Natural killer cell treated with Interleukin-12 subunit alpha and Interleukin-12 subunit beta and Interleukin-15 and Interleukin-18, amount 100 ng/mL, for 72 hours (primary cell): Measurements from ENCODE around the gene CGN. TPM values are rescaled to one million over a fixed set of nuclear protein-coding genes. Genes with fewer than 3 reads are reported as not detected.

Experiments used
- ATAC-seq, 2 donors: fragments of 150-1000 bp; cut with Tn5 transposase in 1 of 2; sonication (Bioruptor Pico), chemical (Tn5 transposase) in 1 of 2; 2 replicates each; pipeline ENCODE4 v1.10.0; 2021
- DNase-seq: peaks from one replicate; pipeline ENCODE4 v3.0.0; 2022; ENCODE audit warnings: low spot score
- H3K27ac Mint-ChIP-seq, 2 donors: 1 replicate in 1 of 2; 2 replicates in 1 of 2; pipeline ENCODE4 v1.8.0; 2022; ENCODE audit warnings: mixed read lengths in 2 of 2, mild to moderate bottlenecking in 1 of 2, moderate library complexity in 1 of 2
- H3K27me3 Mint-ChIP-seq, 2 donors: 1 replicate in 1 of 2; 2 replicates in 1 of 2; pipeline ENCODE4 v1.8.0; 2022; ENCODE audit warnings: mixed read lengths in 2 of 2
- H3K36me3 Mint-ChIP-seq: one replicate; pipeline ENCODE4 v1.8.0; 2022; ENCODE audit warnings: mixed read lengths
- H3K4me1 Mint-ChIP-seq, 2 donors: 1 replicate in 1 of 2; 2 replicates in 1 of 2; pipeline ENCODE4 v1.8.0; 2022; ENCODE audit warnings: low read depth in 2 of 2, mixed read lengths in 2 of 2, mild to moderate bottlenecking in 1 of 2
- H3K4me3 Mint-ChIP-seq: one replicate; pipeline ENCODE4 v1.8.0; 2022; ENCODE audit warnings: mixed read lengths
- H3K9me3 Mint-ChIP-seq: 2 replicates; pipeline ENCODE4 v1.8.0; 2022; ENCODE audit warnings: mixed read lengths
- total RNA-seq, 2 donors: library from RNA; stranded (reverse); gene quantifications; one replicate each; pipeline ENCODE4 v1.2.3, GENCODE V29; 2022

CGN gene
- 1 to 10 TPM in 1 of 2 donors, under 1 TPM in 1; 0.31 to 1.8 TPM for total RNA-seq

DNA sequence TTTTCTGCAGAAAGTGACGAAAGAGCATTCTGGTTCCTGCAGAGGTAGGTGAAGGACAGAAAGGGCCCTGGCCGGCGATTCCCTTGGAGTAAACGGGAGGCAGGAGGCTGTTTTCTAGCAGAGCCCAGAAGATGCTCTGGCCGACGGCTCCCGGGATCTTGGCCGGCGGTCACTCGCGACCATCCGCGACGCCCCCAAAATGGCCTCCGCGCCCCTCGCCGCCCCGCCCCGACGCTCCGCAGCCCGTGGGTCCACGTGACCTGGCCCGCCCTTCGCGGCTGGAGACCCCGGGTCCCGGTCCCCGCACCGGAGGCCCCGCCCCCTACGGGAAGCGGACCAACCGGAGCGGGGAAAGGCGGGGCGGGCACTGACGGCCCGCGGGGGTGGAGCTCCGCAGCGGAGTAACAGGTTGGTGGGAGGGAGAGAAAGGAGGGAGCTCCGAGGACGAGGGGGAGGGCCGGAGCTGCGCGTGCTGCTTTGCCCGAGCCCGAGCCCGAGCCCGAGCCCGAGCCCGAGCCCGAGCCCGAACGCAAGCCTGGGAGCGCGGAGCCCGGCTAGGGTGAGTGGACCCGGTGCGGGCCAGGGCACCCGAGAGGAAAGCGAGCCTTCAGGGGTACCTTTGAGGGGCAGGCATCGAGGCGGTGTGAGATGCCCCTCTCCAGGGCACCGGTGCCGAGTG, at the start of gene CGN:
Gene CGN (plus strand): TSS at position 431 of the 679 bp plus-strand sequence. CDS start 7,133 bp downstream, outside the sequence.
- ATAC-seq (peak; percentile 99), DNase-seq (peak; percentile 91)
- H3K4me3 Mint-ChIP-seq, result peak within 1 kb of the TSS; percentile 87
- peak within 1 kb of the TSS; percentile 40 to 64 for H3K27ac Mint-ChIP-seq
- no peaks in the 10 kb centered on the region for H3K36me3 Mint-ChIP-seq
- peaks cover 0 to 3% of the 10 kb centered on the region in 2 donors for H3K27me3 Mint-ChIP-seq
- H3K4me1 Mint-ChIP-seq, result peaks cover 12 to 14% of the 10 kb centered on the region in 2 donors
- no peaks in the 10 kb centered on the region for H3K9me3 Mint-ChIP-seq

- ATAC-seq (no peak), DNase-seq (no peak)
- no peak overlapping the region for H3K27ac Mint-ChIP-seq
- peaks cover 13 to 28% of the 10 kb centered on the region in 2 donors for H3K27me3 Mint-ChIP-seq
- H3K4me3 Mint-ChIP-seq, result no peak overlapping the region
- peaks cover 6% of the 10 kb centered on the region for H3K36me3 Mint-ChIP-seq
- peaks cover 9 to 12% of the 10 kb centered on the region in 2 donors for H3K4me1 Mint-ChIP-seq
- no peaks in the 10 kb centered on the region for H3K9me3 Mint-ChIP-seq
Measured at GRCh38 chr1:151461694-151462093, 49.5 kb upstream of the CGN start.

DNA sequence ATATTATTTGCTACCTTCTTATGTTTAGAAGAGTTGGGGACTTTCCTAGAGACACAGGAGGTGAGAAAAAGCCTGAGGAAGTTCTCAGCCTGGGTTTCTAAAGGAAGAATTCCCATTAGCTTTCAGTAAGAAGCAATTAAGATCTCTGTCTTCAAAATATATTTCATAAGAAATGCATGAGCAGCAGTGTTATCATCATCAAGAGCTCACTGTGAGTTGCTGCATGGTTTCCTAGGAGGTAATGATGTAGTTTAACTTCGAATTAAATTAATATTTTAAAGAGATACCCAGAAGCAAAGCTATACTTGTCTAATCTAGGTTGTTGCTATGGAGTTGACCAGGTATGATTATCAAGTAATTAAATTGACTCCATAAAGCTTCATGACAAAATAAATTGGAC, 46.2 kb upstream of the CGN start:
- peaks cover 20 to 28% of the 10 kb centered on the region in 2 donors for H3K27me3 Mint-ChIP-seq
- H3K36me3 Mint-ChIP-seq, result no peaks in the 10 kb centered on the region
- H3K4me1 Mint-ChIP-seq, result no peaks in the 10 kb centered on the region
- no peak overlapping the region for H3K27ac Mint-ChIP-seq
- no peak overlapping the region for H3K4me3 Mint-ChIP-seq
- no peak for ATAC-seq
- no peak for DNase-seq
- H3K9me3 Mint-ChIP-seq, result no peaks in the 10 kb centered on the region

DNA sequence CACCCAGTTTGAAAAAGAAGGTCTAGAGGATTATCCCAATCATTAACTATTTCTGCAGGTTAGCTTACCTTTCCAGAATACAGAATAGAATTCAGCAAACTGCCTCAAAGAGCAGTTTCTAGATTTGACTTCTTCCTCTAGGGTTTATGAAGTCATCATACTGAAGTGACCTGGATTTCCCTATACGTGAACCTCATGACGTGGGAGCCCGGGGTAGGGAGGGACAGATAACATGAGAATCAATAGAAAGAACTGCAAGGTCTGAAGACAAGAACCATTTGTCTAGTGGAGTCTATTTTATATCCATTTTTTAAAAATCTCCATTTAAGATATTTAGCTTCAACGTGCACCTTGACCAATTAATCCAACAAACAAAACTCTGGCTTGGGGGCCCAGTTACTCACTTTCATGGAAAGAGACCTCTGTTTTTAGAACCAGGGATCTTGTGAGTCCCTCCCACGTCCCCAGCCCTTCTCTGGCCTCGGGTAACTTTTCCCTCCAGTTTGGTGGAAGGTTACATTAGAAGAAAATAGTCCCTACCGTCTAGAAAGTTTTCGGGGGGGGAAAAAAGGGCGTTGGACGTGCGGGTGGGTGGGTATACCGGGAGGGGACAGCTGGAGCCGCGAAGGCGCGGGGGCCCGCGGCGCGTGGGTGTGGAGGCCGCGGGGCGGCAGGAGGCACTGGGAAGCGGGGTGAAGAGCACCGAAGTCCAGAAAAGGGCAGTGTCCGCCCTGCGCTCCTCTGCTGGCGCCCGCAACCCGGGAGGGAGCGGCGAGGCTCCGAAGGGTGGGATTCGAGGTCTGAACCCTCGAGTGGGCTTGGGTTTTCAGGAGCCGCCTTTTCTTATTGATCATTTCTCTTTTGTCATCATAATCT, 38.1 kb upstream of the CGN start:
- Mint-ChIP-seq H3K4me3 (peak overlapping the region; percentile 65), H3K27me3 (peaks cover 0 to 9% of the 10 kb centered on the region in 2 donors), H3K27ac (peak overlapping the region in 1 of 2 donors; percentile 60), H3K36me3 (no peaks in the 10 kb centered on the region), H3K4me1 (peaks cover 3 to 4% of the 10 kb centered on the region in 2 donors), H3K9me3 (no peaks in the 10 kb centered on the region)
- DNase-seq (peak; percentile 26), ATAC-seq (peak in 1 of 2 donors; percentile 51)

GRCh38 chr1:151474745-151475144, 36.4 kb upstream of the CGN start:
- H3K4me1 Mint-ChIP-seq, result peaks cover 3 to 4% of the 10 kb centered on the region in 2 donors
- no peak for DNase-seq
- peak overlapping the region in 1 of 2 donors; percentile 18 for H3K27ac Mint-ChIP-seq
- no peak overlapping the region for H3K4me3 Mint-ChIP-seq
- ATAC-seq, result no peak
- H3K27me3 Mint-ChIP-seq, result peaks cover 0 to 5% of the 10 kb centered on the region in 2 donors
- H3K9me3 Mint-ChIP-seq, result no peaks in the 10 kb centered on the region
- H3K36me3 Mint-ChIP-seq, result no peaks in the 10 kb centered on the region

GRCh38 chr1:151475175-151475574, 36.0 kb upstream of the CGN start:
- H3K27ac Mint-ChIP-seq, result peak overlapping the region in 1 of 2 donors; percentile 18
- H3K9me3 Mint-ChIP-seq, result no peaks in the 10 kb centered on the region
- H3K4me1 Mint-ChIP-seq, result peaks cover 3 to 4% of the 10 kb centered on the region in 2 donors
- no peak overlapping the region for H3K4me3 Mint-ChIP-seq
- H3K27me3 Mint-ChIP-seq, result peaks cover 0 to 5% of the 10 kb centered on the region in 2 donors
- peak in 1 of 2 donors; percentile 70 for ATAC-seq
- peak; percentile 12 for DNase-seq
- H3K36me3 Mint-ChIP-seq, result no peaks in the 10 kb centered on the region

GRCh38 chr1:151476083-151476482, 35.1 kb upstream of the CGN start:
- DNase-seq (no peak), ATAC-seq (no peak)
- H3K36me3 Mint-ChIP-seq, result peaks cover 5% of the 10 kb centered on the region
- no peak overlapping the region for H3K4me3 Mint-ChIP-seq
- H3K27ac Mint-ChIP-seq, result no peak overlapping the region
- peaks cover 0 to 5% of the 10 kb centered on the region in 2 donors for H3K27me3 Mint-ChIP-seq
- H3K9me3 Mint-ChIP-seq, result no peaks in the 10 kb centered on the region
- H3K4me1 Mint-ChIP-seq, result peaks cover 3 to 4% of the 10 kb centered on the region in 2 donors

GRCh38 chr1:151477066-151477465, 34.1 kb upstream of the CGN start:
- peaks cover 3 to 4% of the 10 kb centered on the region in 2 donors for H3K4me1 Mint-ChIP-seq
- peaks cover 5% of the 10 kb centered on the region for H3K36me3 Mint-ChIP-seq
- no peak overlapping the region for H3K27ac Mint-ChIP-seq
- no peak for DNase-seq
- H3K27me3 Mint-ChIP-seq, result peaks cover 0 to 5% of the 10 kb centered on the region in 2 donors
- ATAC-seq, result no peak
- no peaks in the 10 kb centered on the region for H3K9me3 Mint-ChIP-seq
- no peak overlapping the region for H3K4me3 Mint-ChIP-seq

- no peak for ATAC-seq
- Mint-ChIP-seq H3K27me3 (peaks cover 0 to 5% of the 10 kb centered on the region in 2 donors), H3K4me3 (no peak overlapping the region), H3K4me1 (no peaks in the 10 kb centered on the region), H3K27ac (no peak overlapping the region), H3K36me3 (peaks cover 5% of the 10 kb centered on the region), H3K9me3 (no peaks in the 10 kb centered on the region)
- DNase-seq, result no peak
Measured at GRCh38 chr1:151478140-151478812, 32.9 kb upstream of the CGN start.

- Mint-ChIP-seq H3K9me3 (no peaks in the 10 kb centered on the region), H3K27ac (no peak overlapping the region), H3K27me3 (peaks cover 0 to 5% of the 10 kb centered on the region in 2 donors), H3K4me1 (no peaks in the 10 kb centered on the region), H3K4me3 (no peak overlapping the region), H3K36me3 (peaks cover 5% of the 10 kb centered on the region)
- no peak for ATAC-seq
- DNase-seq, result no peak
Measured at GRCh38 chr1:151478923-151479322, 32.3 kb upstream of the CGN start.

GRCh38 chr1:151479462-151479861, 31.7 kb upstream of the CGN start:
- ATAC-seq, result no peak
- DNase-seq, result peak; percentile 8
- peaks cover 0 to 5% of the 10 kb centered on the region in 2 donors for H3K27me3 Mint-ChIP-seq
- no peaks in the 10 kb centered on the region for H3K9me3 Mint-ChIP-seq
- peaks cover 5% of the 10 kb centered on the region for H3K36me3 Mint-ChIP-seq
- H3K4me3 Mint-ChIP-seq, result no peak overlapping the region
- no peaks in the 10 kb centered on the region for H3K4me1 Mint-ChIP-seq
- no peak overlapping the region for H3K27ac Mint-ChIP-seq

DNA sequence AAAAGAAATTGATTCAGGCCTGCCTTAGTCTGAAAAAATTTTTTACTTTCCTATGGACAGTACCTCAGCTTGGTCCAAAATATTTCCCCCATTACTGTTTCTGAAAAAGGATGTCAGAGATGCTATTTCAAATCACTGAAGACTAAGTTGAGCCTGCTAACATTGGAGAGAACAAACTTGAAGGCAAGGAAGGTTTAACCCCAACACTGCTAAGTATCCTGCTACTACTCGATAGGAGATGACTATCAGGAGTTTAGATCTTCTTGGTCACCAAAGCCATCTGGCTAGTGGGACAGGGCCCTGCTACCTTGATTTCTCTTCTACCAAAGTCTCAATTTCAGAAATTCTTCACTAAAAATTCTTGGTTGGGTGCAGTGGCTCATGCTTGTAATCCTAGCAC, 29.2 kb upstream of the CGN start:
- Mint-ChIP-seq H3K9me3 (no peaks in the 10 kb centered on the region), H3K4me3 (no peak overlapping the region), H3K36me3 (peaks cover 5% of the 10 kb centered on the region), H3K27ac (no peak overlapping the region), H3K27me3 (peaks cover 0 to 2% of the 10 kb centered on the region in 2 donors), H3K4me1 (no peaks in the 10 kb centered on the region)
- ATAC-seq (no peak), DNase-seq (no peak)

DNA sequence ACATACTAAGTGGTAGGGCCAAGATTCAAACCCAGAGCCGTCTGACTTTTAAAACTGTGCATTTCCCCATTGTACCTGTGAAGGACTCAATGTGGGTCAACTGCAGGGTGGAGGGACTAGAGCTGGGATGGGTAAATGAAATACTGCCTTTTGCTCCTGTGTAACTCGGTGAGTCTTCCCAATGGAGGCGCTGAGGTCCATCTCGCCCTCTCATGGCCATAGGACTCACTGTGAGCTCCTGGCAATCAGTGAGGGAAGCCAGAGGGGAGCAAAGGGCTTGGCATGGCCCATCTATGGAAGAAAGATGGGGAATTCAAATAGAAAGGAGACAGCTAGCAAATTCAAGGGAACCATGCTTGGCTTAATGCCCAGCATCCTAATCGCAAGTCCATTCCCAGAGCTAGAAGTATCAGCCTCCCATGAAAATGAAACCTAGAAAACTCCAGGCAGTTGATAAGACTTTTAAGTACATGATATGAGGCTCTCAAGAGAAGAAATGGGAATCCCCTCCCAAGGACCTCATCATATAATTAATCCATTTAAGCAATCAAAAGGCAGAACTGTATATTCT, 25.4 kb upstream of the CGN start:
- Mint-ChIP-seq H3K27me3 (no peaks in the 10 kb centered on the region), H3K4me3 (no peak overlapping the region), H3K36me3 (peaks cover under 1% of the 10 kb centered on the region), H3K27ac (no peak overlapping the region), H3K4me1 (no peaks in the 10 kb centered on the region), H3K9me3 (no peaks in the 10 kb centered on the region)
- ATAC-seq (no peak), DNase-seq (no peak)
